GM12875 (cell line): Measurements from ENCODE around the gene CDKN1A.

Experiments
- H3K4me3 ChIP-seq: one replicate; pipeline ENCODE4 v1.5.1; 2011; ENCODE audit warnings: low read depth, low read length, control low read depth
- TF ChIP-seq, protein P1 (sequence below): IDR thresholded peaks from 2 replicates; pipeline ENCODE4 v1.5.1; 2011; ENCODE audit warnings: low read depth, mild to moderate bottlenecking, control low read depth, inconsistent platforms, low read length, moderate library complexity, borderline replicate concordance; ENCODE audit not compliant: insufficient read depth

Gene CDKN1A

DNA sequence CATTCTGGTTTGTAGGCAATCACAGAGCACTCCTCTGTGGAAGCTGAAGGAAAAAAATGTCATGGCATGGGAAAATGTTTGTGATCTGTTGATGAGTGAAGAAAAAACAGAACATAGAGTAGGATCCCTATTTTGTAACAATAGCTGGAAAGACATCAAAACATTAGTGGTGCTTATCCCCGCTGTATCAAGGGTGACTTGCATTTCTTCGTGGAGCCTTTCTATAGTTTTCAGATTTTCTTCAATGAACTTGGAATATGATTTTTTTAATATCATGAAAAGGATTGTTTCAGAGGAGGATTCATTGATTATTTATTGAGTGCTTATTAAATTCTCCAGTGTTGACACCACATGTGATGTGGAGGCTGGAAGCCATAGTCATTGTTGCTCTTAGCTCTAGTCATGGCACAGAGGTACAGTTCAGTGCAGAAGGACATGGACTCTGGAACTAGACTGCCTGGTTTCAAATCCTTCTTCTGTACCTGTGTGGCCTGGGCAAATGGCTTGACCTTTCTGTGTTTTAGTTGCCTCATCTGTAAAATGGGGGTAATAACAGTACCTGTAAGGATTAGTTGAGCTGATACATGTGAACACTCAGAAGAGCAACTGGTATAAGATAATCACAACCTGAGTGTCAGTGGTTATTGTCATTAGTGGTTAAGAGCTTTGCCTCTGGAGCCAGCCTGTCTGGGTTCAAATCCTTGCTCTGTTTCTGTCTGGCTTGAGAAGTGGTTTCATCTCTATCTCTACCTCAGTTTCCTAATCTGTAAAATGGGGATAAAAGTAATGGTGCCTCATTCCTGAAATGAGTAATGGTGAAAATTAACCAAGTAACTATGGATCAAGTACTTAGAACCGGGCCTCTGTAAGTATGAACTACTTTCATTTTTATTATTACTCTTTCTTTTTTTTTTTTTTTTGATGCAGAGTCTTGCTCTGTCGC, 14.7 kb upstream of the CDKN1A start:
- no peak overlapping the region for H3K4me3 ChIP-seq
- TF ChIP-seq, protein P1, sequence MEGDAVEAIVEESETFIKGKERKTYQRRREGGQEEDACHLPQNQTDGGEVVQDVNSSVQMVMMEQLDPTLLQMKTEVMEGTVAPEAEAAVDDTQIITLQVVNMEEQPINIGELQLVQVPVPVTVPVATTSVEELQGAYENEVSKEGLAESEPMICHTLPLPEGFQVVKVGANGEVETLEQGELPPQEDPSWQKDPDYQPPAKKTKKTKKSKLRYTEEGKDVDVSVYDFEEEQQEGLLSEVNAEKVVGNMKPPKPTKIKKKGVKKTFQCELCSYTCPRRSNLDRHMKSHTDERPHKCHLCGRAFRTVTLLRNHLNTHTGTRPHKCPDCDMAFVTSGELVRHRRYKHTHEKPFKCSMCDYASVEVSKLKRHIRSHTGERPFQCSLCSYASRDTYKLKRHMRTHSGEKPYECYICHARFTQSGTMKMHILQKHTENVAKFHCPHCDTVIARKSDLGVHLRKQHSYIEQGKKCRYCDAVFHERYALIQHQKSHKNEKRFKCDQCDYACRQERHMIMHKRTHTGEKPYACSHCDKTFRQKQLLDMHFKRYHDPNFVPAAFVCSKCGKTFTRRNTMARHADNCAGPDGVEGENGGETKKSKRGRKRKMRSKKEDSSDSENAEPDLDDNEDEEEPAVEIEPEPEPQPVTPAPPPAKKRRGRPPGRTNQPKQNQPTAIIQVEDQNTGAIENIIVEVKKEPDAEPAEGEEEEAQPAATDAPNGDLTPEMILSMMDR: no peak

DNA sequence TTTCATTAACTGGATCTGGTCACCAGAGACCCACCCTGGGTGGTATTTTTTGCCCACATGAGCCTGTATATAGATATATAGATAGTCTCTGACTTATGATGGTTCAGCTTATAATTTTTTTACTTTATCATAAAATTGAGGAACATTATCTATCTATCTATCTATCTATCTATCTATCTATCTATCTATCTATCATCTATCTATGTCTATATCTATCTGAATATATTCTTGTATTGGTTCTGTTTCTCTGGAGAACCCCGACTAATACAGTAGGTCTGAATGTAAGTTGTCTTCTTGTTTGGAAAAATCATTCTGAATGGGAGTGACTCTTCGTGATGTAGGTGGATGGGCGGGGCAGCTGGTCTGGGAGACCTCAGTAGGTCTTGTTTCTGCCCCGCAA, 13.3 kb upstream of the CDKN1A start:
- H3K4me3 ChIP-seq: no peak overlapping the region
- TF ChIP-seq, protein P1: no peak

DNA sequence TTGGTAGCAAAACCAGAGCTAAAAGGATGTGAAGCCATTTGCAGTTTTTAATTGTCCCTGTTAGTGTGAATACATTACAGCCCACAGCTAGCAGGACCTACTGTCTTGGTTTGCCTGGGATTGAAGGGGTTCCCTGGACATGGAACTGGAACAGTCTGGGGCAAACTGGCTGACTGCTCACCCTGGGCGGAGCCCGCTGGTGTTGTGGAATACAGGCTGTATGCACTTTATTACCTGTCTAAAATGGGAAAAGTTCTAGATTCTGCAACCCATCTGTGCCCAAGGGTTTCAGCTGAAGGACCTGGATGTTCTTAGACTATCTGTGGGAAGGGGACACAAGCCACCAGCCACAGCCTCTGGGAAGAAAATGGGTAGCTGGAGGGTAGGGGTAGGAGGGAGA, 12.2 kb upstream of the CDKN1A start:
- no peak overlapping the region for H3K4me3 ChIP-seq
- TF ChIP-seq, protein P1: no peak

DNA sequence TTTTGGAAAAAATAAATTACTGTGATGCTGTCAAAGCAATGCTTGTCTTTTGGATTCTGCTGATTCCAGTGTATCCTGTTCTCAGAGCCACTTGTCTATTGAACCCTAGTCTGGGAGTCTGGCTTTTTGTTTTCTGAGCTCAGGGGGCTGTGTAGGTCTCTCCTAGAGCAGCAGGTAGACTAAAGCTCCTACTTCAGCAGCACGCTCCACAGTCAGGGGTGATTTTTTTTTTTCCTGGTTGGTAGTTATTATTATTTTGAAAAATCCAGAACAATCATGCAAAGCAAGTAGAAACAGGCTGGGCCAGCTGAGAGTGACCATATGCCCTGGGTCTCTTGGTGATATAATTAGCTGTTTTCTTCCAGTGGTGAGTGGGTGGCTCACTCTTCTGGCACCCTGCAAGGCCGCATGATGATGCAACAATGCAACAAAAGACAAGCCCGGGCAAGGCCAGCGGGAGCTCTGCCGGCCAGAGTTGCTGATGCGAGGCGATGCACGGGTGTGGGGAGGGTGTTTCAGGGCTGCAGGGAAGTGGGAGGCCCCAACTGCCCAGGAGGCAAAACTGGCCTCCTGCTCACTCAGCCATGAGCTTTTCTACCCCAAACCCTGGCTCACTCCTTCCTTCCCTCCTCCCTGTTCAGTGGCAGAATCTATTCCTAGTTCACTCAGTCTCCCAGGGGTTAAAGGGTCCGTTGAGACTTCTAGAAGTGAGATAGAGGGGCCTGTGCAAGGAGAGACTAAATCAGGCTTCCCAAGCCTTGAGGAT, 11.5 kb upstream of the CDKN1A start:
- TF ChIP-seq, protein P1: no peak
- no peak overlapping the region for H3K4me3 ChIP-seq

DNA sequence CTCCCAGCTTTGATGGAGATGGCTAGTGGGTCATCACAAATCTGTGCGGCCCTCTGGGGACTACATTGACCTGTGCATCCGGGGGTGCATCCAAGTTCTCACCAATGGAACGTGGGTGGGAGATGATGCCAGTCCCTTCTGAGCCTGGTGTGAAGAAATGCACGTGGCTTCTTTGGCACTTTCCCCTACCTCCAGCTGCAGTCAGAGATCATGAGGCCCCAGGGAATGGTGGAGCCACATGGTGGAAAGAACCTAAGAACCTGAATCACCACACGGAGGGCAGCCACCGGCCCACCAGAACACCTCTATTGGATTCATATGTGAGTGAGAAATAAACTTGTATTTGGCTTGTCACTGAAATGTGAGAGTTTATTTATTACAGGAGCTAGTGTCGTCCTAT, 9.9 kb upstream of the CDKN1A start:
- TF ChIP-seq, protein P1: no peak
- H3K4me3 ChIP-seq: no peak overlapping the region

DNA sequence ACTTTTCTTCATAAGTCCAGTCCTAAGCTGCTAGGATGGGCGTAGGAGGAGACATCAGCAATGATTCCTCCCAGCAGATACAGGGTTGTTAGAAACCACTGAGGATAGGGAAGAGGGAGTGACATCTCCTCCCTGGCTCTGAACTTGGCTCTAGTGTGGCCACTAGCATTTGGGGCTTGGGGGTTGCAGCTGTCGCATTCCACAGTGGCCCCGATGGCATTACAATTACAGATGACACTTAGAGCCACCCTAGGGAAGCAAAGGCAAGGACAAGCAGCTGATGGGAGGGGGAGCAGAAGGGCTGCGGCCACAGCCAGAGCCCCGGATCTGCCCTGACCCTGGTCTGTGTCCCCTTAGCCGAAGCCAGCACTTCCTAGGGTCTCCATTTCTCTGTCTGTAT, 9.5 kb upstream of the CDKN1A start:
- H3K4me3 ChIP-seq: no peak overlapping the region
- TF ChIP-seq, protein P1: no peak
